WTC11 (cell line): ENCODE measurements around the gene KCNE2. TPM values are rescaled to one million over a fixed set of nuclear protein-coding genes. Genes with fewer than 3 reads are reported as not detected.

Experiments
- ATAC-seq: fragments of 200-7000 bp; cut with Tn5 transposase; 2 replicates; pipeline ENCODE4 v1.10.0; 2021; ENCODE audit warnings: mild to moderate bottlenecking, moderate library complexity
- CTCF ChIA-PET: fragments of 300-600 bp; sonication (Branson Sonifier 250); formaldehyde crosslinking; loops from one replicate; lab custom pipeline; 2021; ENCODE audit warnings: antibody characterized with exemption; lab: Charles Lee
- POLR2A ChIA-PET: fragments of 350-600 bp; sonication (Branson Sonifier 250); formaldehyde crosslinking; loops from one replicate; lab custom pipeline; 2021; ENCODE audit warnings: antibody characterized with exemption; lab: Charles Lee
- DNase-seq: peaks from one replicate; pipeline ENCODE4 v3.0.0; 2021; ENCODE audit warnings: low spot score
- H3K27ac Mint-ChIP-seq: 2 replicates; pipeline ENCODE4 v1.8.0; 2021; ENCODE audit warnings: mixed read lengths
- H3K27me3 Mint-ChIP-seq: 2 replicates; pipeline ENCODE4 v1.8.0; 2021; ENCODE audit warnings: low read depth, mild to moderate bottlenecking, moderate library complexity, mixed read lengths
- H3K36me3 Mint-ChIP-seq: 2 replicates; pipeline ENCODE4 v1.8.0; 2021; ENCODE audit warnings: mixed read lengths
- H3K4me1 Mint-ChIP-seq: 2 replicates; pipeline ENCODE4 v1.8.0; 2022; ENCODE audit warnings: mixed read lengths
- H3K4me3 Mint-ChIP-seq: 2 replicates; pipeline ENCODE4 v1.8.0; 2021; ENCODE audit warnings: mild to moderate bottlenecking, moderate library complexity, mixed read lengths
- H3K9me3 Mint-ChIP-seq: 2 replicates; pipeline ENCODE4 v1.8.0; 2021; ENCODE audit warnings: mixed read lengths
- ATF6 ChIP-seq: sonication (generic); formaldehyde crosslinking; IDR thresholded peaks from 2 replicates; pipeline ENCODE4 v1.8.1; 2023; ENCODE audit warnings: mild to moderate bottlenecking, missing genetic modification reagents
- CREM ChIP-seq: sonication (generic); formaldehyde crosslinking; IDR thresholded peaks from 2 replicates; pipeline ENCODE4 v1.8.1; 2022; ENCODE audit warnings: mild to moderate bottlenecking, missing genetic modification reagents, moderate library complexity
- FOXK1 ChIP-seq: sonication (generic); formaldehyde crosslinking; IDR thresholded peaks from 2 replicates; pipeline ENCODE4 v1.8.0; 2022; ENCODE audit warnings: mild to moderate bottlenecking, moderate library complexity, missing genetic modification reagents
- MYBL2 ChIP-seq: sonication (generic); formaldehyde crosslinking; IDR thresholded peaks from 2 replicates; pipeline ENCODE4 v1.8.1; 2023; ENCODE audit warnings: mild to moderate bottlenecking, moderate library complexity, missing genetic modification reagents
- NFE2L1 ChIP-seq: sonication (generic); formaldehyde crosslinking; IDR thresholded peaks from 2 replicates; pipeline ENCODE4 v1.8.1; 2023; ENCODE audit warnings: missing genetic modification reagents
- NR3C1 ChIP-seq: sonication (generic); formaldehyde crosslinking; conservative IDR thresholded peaks from 2 replicates; pipeline ENCODE4 v1.8.1; 2023; ENCODE audit warnings: low read depth, mild to moderate bottlenecking, missing genetic modification reagents
- RELA ChIP-seq: sonication (generic); formaldehyde crosslinking; IDR thresholded peaks from 2 replicates; pipeline ENCODE4 v1.8.1; 2022; ENCODE audit warnings: missing genetic modification reagents, mild to moderate bottlenecking, borderline replicate concordance
- SOX15 ChIP-seq: fragments of 250-450 bp; sonication (Bioruptor Pico); IDR thresholded peaks from 2 replicates; pipeline ENCODE4 v1.9.0; 2021; ENCODE audit warnings: mild to moderate bottlenecking
- USF2 ChIP-seq: sonication (generic); formaldehyde crosslinking; IDR thresholded peaks from 2 replicates; pipeline ENCODE4 v1.8.1; 2023; ENCODE audit warnings: mild to moderate bottlenecking, missing genetic modification reagents, moderate library complexity
- ZNF281 ChIP-seq: sonication (generic); formaldehyde crosslinking; IDR thresholded peaks from 2 replicates; pipeline ENCODE4 v1.8.0; 2023; ENCODE audit warnings: mild to moderate bottlenecking, missing genetic modification reagents
- ZNF396 ChIP-seq: fragments of 250-450 bp; sonication (Bioruptor Pico); IDR thresholded peaks from 2 replicates; pipeline ENCODE4 v1.8.0; 2021; ENCODE audit warnings: mild to moderate bottlenecking, moderate library complexity, borderline replicate concordance
- ZNF423 ChIP-seq: fragments of 250-450 bp; sonication (Bioruptor Pico); IDR thresholded peaks from 2 replicates; pipeline ENCODE4 v2.1.2; 2022; ENCODE audit warnings: mild to moderate bottlenecking, moderate library complexity
- total RNA-seq: library from RNA; stranded (reverse); gene quantifications from 3 replicates; pipeline ENCODE4 v1.2.3, GENCODE V29; 2021
- TF ChIP-seq, protein P1 (sequence below): sonication (generic); formaldehyde crosslinking; IDR thresholded peaks from 2 replicates; pipeline ENCODE4 v1.8.1; 2023; ENCODE audit warnings: mild to moderate bottlenecking, missing genetic modification reagents, moderate library complexity
- TF ChIP-seq, protein P2 (sequence below): sonication (generic); formaldehyde crosslinking; IDR thresholded peaks from 2 replicates; pipeline ENCODE4 v1.8.1; 2022; ENCODE audit warnings: missing genetic modification reagents, borderline replicate concordance
- TF ChIP-seq, protein P3 (sequence below): fragments of 200-600 bp; IDR thresholded peaks from 2 replicates; pipeline ENCODE4 v1.8.0; 2022; ENCODE audit warnings: antibody characterized with exemption

KCNE2 gene
- total RNA-seq, 1 experiment from 2014 or later, result 0.44 TPM

DNA sequence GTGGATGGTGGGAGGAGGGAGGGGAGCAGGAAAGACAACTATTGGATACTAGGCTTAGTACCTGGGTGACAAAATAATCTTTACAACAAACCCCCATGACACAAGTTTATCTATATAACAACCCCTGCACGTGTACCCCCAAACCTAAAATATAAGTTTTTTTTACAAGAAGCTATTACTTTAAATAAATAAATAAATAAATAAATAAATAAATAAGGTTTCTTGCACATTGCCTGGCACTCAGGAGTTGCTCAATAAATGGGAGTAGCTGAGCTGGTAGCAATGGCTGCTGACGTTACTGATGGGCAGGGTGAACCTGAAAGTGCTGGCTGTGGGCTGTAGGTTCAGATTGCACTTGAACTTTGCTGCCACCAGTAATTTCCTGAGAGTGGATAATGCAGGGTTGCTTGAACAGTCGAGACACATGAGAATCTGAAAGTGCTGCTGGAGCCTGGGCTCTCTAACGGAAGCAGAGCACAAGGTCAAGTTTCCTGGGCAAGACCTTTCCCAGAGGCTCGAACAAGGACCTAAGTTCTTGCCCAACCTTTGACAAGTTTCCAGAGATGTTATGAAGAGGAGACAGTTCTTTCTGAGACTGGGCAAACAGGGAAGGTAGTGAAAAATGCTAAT, 14.8 kb upstream of the KCNE2 start (continued):
- TF ChIP-seq, protein P1, sequence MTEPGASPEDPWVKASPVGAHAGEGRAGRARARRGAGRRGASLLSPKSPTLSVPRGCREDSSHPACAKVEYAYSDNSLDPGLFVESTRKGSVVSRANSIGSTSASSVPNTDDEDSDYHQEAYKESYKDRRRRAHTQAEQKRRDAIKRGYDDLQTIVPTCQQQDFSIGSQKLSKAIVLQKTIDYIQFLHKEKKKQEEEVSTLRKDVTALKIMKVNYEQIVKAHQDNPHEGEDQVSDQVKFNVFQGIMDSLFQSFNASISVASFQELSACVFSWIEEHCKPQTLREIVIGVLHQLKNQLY (CRISPR knock-in tag), result no peak
- no peak for TF ChIP-seq ATF6 (CRISPR knock-in tag)
- TF ChIP-seq CREM (CRISPR knock-in tag), result no peak
- TF ChIP-seq NFE2L1, result no peak
- no peak for TF ChIP-seq ZNF396 (CRISPR knock-in tag)
- TF ChIP-seq SOX15, result no peak
- TF ChIP-seq FOXK1 (CRISPR knock-in tag), result no peak
- TF ChIP-seq ZNF281, result no peak
- TF ChIP-seq NR3C1 (CRISPR knock-in tag), result no peak
- TF ChIP-seq MYBL2 (CRISPR knock-in tag), result no peak
- no peak for TF ChIP-seq RELA (CRISPR knock-in tag)
- TF ChIP-seq, protein P2, sequence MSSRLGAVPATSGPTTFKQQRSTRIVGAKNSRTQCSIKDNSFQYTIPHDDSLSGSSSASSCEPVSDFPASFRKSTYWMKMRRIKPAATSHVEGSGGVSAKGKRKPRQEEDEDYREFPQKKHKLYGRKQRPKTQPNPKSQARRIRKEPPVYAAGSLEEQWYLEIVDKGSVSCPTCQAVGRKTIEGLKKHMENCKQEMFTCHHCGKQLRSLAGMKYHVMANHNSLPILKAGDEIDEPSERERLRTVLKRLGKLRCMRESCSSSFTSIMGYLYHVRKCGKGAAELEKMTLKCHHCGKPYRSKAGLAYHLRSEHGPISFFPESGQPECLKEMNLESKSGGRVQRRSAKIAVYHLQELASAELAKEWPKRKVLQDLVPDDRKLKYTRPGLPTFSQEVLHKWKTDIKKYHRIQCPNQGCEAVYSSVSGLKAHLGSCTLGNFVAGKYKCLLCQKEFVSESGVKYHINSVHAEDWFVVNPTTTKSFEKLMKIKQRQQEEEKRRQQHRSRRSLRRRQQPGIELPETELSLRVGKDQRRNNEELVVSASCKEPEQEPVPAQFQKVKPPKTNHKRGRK (CRISPR knock-in tag), result no peak

GRCh38 chr21:34351786-34352241, 12.0 kb upstream of the KCNE2 start:
- TF ChIP-seq USF2 (CRISPR knock-in tag), result no peak
- TF ChIP-seq, protein P3, sequence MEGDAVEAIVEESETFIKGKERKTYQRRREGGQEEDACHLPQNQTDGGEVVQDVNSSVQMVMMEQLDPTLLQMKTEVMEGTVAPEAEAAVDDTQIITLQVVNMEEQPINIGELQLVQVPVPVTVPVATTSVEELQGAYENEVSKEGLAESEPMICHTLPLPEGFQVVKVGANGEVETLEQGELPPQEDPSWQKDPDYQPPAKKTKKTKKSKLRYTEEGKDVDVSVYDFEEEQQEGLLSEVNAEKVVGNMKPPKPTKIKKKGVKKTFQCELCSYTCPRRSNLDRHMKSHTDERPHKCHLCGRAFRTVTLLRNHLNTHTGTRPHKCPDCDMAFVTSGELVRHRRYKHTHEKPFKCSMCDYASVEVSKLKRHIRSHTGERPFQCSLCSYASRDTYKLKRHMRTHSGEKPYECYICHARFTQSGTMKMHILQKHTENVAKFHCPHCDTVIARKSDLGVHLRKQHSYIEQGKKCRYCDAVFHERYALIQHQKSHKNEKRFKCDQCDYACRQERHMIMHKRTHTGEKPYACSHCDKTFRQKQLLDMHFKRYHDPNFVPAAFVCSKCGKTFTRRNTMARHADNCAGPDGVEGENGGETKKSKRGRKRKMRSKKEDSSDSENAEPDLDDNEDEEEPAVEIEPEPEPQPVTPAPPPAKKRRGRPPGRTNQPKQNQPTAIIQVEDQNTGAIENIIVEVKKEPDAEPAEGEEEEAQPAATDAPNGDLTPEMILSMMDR, result peak; percentile 27; the same call in 1 of the 2 replicates
- peak; percentile 29; the same call in 1 of the 2 replicates for TF ChIP-seq ZNF423
- Mint-ChIP-seq H3K4me3 (no peak overlapping the region), H3K9me3 (peaks cover 8% of the 10 kb centered on the region; the same call in 1 of the 2 replicates), H3K4me1 (peaks cover 7% of the 10 kb centered on the region; the same call in 1 of the 2 replicates), H3K36me3 (0 out of 2 replicates have a peak, but pooled peaks cover 3% of the 10 kb centered on the region), H3K27ac (no peak overlapping the region), H3K27me3 (peaks cover 6% of the 10 kb centered on the region)
- no peak for DNase-seq
- ChIA-PET POLR2A (no interaction called here), CTCF (no interaction called here)
- peak; percentile 87 for ATAC-seq
